Measurements from ENCODE around the gene RAB3IP. TPM values are rescaled to one million over a fixed set of nuclear protein-coding genes. Genes with fewer than 3 reads are reported as not detected.

RAB3IP gene
- total and polyA plus RNA-seq, 8 donors, result 13.9 to 33.0 (median 22.1) TPM

Other genes with a start within 250 kb of the RAB3IP start
- 100 to 1,000 TPM in 1 of 5 donors, 10 to 100 TPM in 4; 43.3 to 137 (median 53.7) TPM for gene CCT2, start 153.4 kb upstream of the RAB3IP start, total RNA-seq
- gene CCT2, start 153.4 kb upstream of the RAB3IP start, polyA plus RNA-seq, result 100 to 1,000 TPM in 1 of 3 donors, 10 to 100 TPM in 2; 83.2 to 102 (median 89.5) TPM
- not detected for gene LRRC10, start 128.0 kb upstream of the RAB3IP start, total RNA-seq
- gene LRRC10, start 128.0 kb upstream of the RAB3IP start, polyA plus RNA-seq, result not detected
- under 1 TPM in 1 of 5 donors, not detected in 4; 0.37 TPM for gene BEST3, start 39.6 kb upstream of the RAB3IP start, total RNA-seq
- gene BEST3, start 39.6 kb upstream of the RAB3IP start, polyA plus RNA-seq, result not detected
- under 1 TPM in 1 of 5 donors, not detected in 4; 0.18 TPM for gene MYRFL, start 86.4 kb downstream of the RAB3IP start, total RNA-seq
- gene MYRFL, start 86.4 kb downstream of the RAB3IP start, polyA plus RNA-seq, result under 1 TPM in 2 of 3 donors, not detected in 1; 0.13 to 0.19 TPM